Erythroblast (primary cell): ENCODE measurements around the gene CACNA2D2.

Experiments
- GATA1 ChIP-seq: IDR thresholded peaks from 2 replicates; pipeline ENCODE4 v1.6.1; 2011; ENCODE audit warnings: low read depth, mild to moderate bottlenecking, control low read depth, low read length, moderate library complexity
- POLR2A ChIP-seq: IDR thresholded peaks from 2 replicates; pipeline ENCODE4 v1.6.1; 2011; ENCODE audit warnings: mild to moderate bottlenecking, low read length

- TF ChIP-seq POLR2A (no peak), GATA1 (no peak)
Measured at GRCh38 chr3:50320853-50321335, 182.5 kb downstream of the CACNA2D2 start.
